SK-N-SH treated with all-trans-retinoic acid at 6 μM for 48 hours (cell line): Measurements from ENCODE around the gene MYD88.

ENCODE experiments used
- ATAC-seq: fragments of 200-7000 bp; cut with Tn5 transposase; 3 replicates; pipeline ENCODE4 v1.9.1; 2020; ENCODE audit warnings: mild to moderate bottlenecking, moderate library complexity
- ARNTL ChIP-seq: fragments of 450-650 bp; formaldehyde crosslinking; IDR thresholded peaks from 2 replicates; pipeline ENCODE4 v1.5.0; 2020; ENCODE audit warnings: low read depth, mild to moderate bottlenecking, moderate library complexity, borderline replicate concordance
- BACH2 ChIP-seq: fragments of 250-450 bp; sonication (Bioruptor Pico); IDR thresholded peaks from 2 replicates; pipeline ENCODE4 v1.9.0; 2021; ENCODE audit warnings: mild to moderate bottlenecking, borderline replicate concordance
- CREB5 ChIP-seq: fragments of 250-450 bp; sonication (Bioruptor Pico); IDR thresholded peaks from 2 replicates; pipeline ENCODE4 v1.5.1; 2020; ENCODE audit warnings: low read depth, mild to moderate bottlenecking, moderate library complexity
- CSDC2 ChIP-seq: fragments of 250-450 bp; sonication (Bioruptor Pico); IDR thresholded peaks from 2 replicates; pipeline ENCODE4 v1.5.0; 2020; ENCODE audit warnings: mild to moderate bottlenecking, moderate library complexity
- CSRNP3 ChIP-seq: fragments of 250-450 bp; sonication (Bioruptor Pico); IDR thresholded peaks from 2 replicates; pipeline ENCODE4 v1.5.1; 2021; ENCODE audit warnings: mild to moderate bottlenecking, moderate library complexity
- ESRRG ChIP-seq: fragments of 250-450 bp; sonication (Bioruptor Pico); IDR thresholded peaks from 2 replicates; pipeline ENCODE4 v1.6.1; 2021; ENCODE audit warnings: mild to moderate bottlenecking
- GLIS3 ChIP-seq: fragments of 250-450 bp; sonication (Bioruptor Pico); IDR thresholded peaks from 2 replicates; pipeline ENCODE4 v1.5.0; 2020; ENCODE audit warnings: mild to moderate bottlenecking, moderate library complexity
- ISL1 ChIP-seq: fragments of 250-450 bp; sonication (Bioruptor Pico); IDR thresholded peaks from 2 replicates; pipeline ENCODE4 v2.1.2; 2022; ENCODE audit warnings: mild to moderate bottlenecking, moderate library complexity
- OSR1 ChIP-seq: fragments of 250-450 bp; sonication (Bioruptor Pico); IDR thresholded peaks from 2 replicates; pipeline ENCODE4 v1.8.0; 2022; ENCODE audit warnings: moderate library complexity, mild to moderate bottlenecking, inconsistent platforms
- PATZ1 ChIP-seq: fragments of 250-450 bp; sonication (Bioruptor Pico); IDR thresholded peaks from 2 replicates; pipeline ENCODE4 v1.8.0; 2020; ENCODE audit warnings: mild to moderate bottlenecking, moderate library complexity, borderline replicate concordance
- PPARA ChIP-seq: fragments of 250-450 bp; sonication (Bioruptor Pico); IDR thresholded peaks from 2 replicates; pipeline ENCODE4 v1.5.0; 2020; ENCODE audit warnings: mild to moderate bottlenecking, borderline replicate concordance
- RARB ChIP-seq: fragments of 250-450 bp; sonication (Bioruptor Pico); IDR thresholded peaks from 2 replicates; pipeline ENCODE4 v1.8.0; 2021; ENCODE audit warnings: mild to moderate bottlenecking, moderate library complexity
- SNAI2 ChIP-seq: fragments of 250-450 bp; sonication (Bioruptor Pico); IDR thresholded peaks from 2 replicates; pipeline ENCODE4 v1.5.0; 2020; ENCODE audit warnings: mild to moderate bottlenecking, moderate library complexity
- TCF4 ChIP-seq: fragments of 250-450 bp; sonication (Bioruptor Pico); IDR thresholded peaks from 2 replicates; pipeline ENCODE4 v1.8.0; 2021; ENCODE audit warnings: mild to moderate bottlenecking, moderate library complexity, borderline replicate concordance
- TOX ChIP-seq: fragments of 250-450 bp; sonication (Bioruptor Pico); IDR thresholded peaks from 2 replicates; pipeline ENCODE4 v1.8.0; 2021; ENCODE audit warnings: mild to moderate bottlenecking, moderate library complexity, borderline replicate concordance
- TSHZ2 ChIP-seq: fragments of 250-450 bp; sonication (Bioruptor Pico); IDR thresholded peaks from 2 replicates; pipeline ENCODE4 v1.5.0; 2020; ENCODE audit warnings: mild to moderate bottlenecking, moderate library complexity
- ZC3H10 ChIP-seq: fragments of 250-450 bp; sonication (Bioruptor Pico); IDR thresholded peaks from 2 replicates; pipeline ENCODE4 v1.5.1; 2021; ENCODE audit warnings: mild to moderate bottlenecking, moderate library complexity
- ZFP30 ChIP-seq: fragments of 450-650 bp; formaldehyde crosslinking; IDR thresholded peaks from 2 replicates; pipeline ENCODE4 v1.5.0; 2022; ENCODE audit warnings: mild to moderate bottlenecking, moderate library complexity
- ZNF565 ChIP-seq: fragments of 450-650 bp; formaldehyde crosslinking; conservative IDR thresholded peaks from 2 replicates; pipeline ENCODE4 v1.5.0; 2020; ENCODE audit warnings: low read depth, mild to moderate bottlenecking, moderate library complexity
- ZNF70 ChIP-seq: fragments of 450-650 bp; formaldehyde crosslinking; IDR thresholded peaks from 2 replicates; pipeline ENCODE4 v1.5.0; 2020; ENCODE audit warnings: mild to moderate bottlenecking, moderate library complexity
- ZNF8 ChIP-seq: fragments of 450-650 bp; formaldehyde crosslinking; IDR thresholded peaks from 2 replicates; pipeline ENCODE4 v1.5.0; 2020; ENCODE audit warnings: mild to moderate bottlenecking, moderate library complexity

MYD88 gene

GRCh38 chr3:38121451-38121831, 17.0 kb upstream of the MYD88 start:
- ATAC-seq = no peak
- TF ChIP-seq ZNF8 (CRISPR knock-in tag) (no peak), ZNF70 (CRISPR knock-in tag) (no peak), ZNF565 (CRISPR knock-in tag) (no peak), ZFP30 (CRISPR knock-in tag) (no peak), ISL1 (CRISPR knock-in tag) (no peak), RARB (CRISPR knock-in tag) (no peak), TOX (no peak), ESRRG (no peak)

GRCh38 chr3:38121832-38122461, 16.5 kb upstream of the MYD88 start:
- no peak for TF ChIP-seq CSRNP3 (CRISPR knock-in tag)
- TF ChIP-seq ZFP30 (CRISPR knock-in tag) = no peak
- no peak for TF ChIP-seq GLIS3 (CRISPR knock-in tag)
- TF ChIP-seq ZNF70 (CRISPR knock-in tag) = no peak
- no peak for TF ChIP-seq RARB (CRISPR knock-in tag)
- TF ChIP-seq TSHZ2 = no peak
- no peak for TF ChIP-seq ZNF565 (CRISPR knock-in tag)
- no peak for TF ChIP-seq PATZ1
- TF ChIP-seq CREB5 (CRISPR knock-in tag) = no peak
- TF ChIP-seq OSR1 (CRISPR knock-in tag) = no peak
- no peak for TF ChIP-seq ISL1 (CRISPR knock-in tag)
- no peak for TF ChIP-seq TCF4 (CRISPR knock-in tag)
- TF ChIP-seq PPARA (CRISPR knock-in tag) = no peak
- TF ChIP-seq ZC3H10 (CRISPR knock-in tag) = no peak
- no peak for TF ChIP-seq BACH2 (CRISPR knock-in tag)
- TF ChIP-seq ESRRG = no peak
- no peak for TF ChIP-seq CSDC2
- no peak for TF ChIP-seq SNAI2
- TF ChIP-seq ARNTL = no peak

GRCh38 chr3:38122712-38123290, 15.7 kb upstream of the MYD88 start:
- ATAC-seq = no peak
- TF ChIP-seq CSRNP3 (CRISPR knock-in tag) = no peak

More at GRCh38 chr3:38121832-38122461, 16.5 kb upstream of the MYD88 start:
- ATAC-seq = no peak
